IPS-11a (cell line): ENCODE data around the gene BRF1.
"Not testable (repeated sequence)": the region's sequence is repeated elsewhere in the genome, so short reads cannot be mapped to it uniquely, and the experiment has no call there.

ENCODE experiments used
- H3K4me3 ChIP-seq: one replicate; pipeline ENCODE4 v1.5.1; 2013; ENCODE audit warnings: low read depth, low read length, control low read depth

The BRF1 gene

DNA sequence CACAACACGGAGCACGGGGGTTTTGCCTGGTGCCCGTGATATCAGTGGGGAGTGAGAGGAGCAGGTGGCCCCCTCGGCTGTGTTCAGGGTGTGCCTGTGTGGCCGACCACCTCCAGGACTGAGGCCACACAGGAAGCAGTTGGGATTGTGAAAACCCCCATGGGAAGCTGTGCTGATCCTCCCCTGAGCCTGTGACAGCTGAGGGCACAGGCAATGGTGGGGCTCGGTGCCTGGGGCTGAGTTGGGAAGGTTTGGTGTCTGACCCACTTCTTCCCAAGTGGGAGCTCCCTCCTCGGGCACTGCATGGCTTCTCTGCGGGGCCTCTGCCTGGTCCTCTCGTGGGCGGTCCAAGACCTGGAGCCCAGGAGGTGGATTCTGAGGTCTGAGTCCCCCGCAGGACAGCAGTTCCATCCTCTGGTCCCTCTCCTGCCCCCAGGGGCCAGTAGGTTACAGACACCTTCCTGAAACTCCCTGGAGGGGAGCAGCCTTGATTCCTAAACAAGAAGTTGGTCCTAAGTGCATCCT, 31.6 kb upstream of the BRF1 start:
- no peak overlapping the region for H3K4me3 ChIP-seq

DNA sequence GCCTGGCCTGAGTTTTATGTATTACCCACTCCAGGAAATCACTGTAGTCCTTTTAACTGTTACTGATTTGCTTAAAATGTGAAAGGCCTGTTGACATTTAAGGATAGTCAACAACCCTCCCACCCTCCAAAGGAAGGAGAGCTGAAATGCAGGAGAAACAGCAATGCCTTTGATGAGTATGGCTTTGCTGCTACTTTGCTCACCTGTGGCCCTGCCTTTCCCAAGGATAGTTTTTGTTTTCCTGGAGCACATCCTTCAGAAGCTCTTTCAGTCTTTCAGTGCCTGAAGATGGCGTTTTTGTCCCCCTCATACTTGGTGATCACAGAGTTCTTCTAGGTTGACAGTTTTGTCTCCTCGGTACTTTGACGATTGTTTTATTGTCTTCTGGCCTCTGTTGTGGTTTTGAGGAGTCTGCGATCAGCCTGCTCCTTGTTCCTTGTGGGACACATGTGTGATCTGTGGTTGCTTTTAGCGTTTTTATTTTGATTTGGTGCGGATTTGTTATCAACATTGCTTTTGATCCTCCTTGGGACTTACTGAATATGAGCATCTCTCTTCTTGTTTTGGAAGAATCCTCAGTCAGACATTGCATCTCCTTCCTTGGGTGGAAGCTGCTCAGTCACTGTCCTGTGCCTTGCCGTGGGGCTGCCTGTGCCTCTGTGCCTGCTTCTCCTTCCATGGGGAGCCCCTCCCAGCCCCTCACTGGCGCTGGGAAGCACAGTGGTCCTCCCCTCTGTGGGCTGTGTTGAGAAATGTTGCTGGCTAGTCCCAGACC, 31.0 kb upstream of the BRF1 start:
- H3K4me3 ChIP-seq = no peak overlapping the region

DNA sequence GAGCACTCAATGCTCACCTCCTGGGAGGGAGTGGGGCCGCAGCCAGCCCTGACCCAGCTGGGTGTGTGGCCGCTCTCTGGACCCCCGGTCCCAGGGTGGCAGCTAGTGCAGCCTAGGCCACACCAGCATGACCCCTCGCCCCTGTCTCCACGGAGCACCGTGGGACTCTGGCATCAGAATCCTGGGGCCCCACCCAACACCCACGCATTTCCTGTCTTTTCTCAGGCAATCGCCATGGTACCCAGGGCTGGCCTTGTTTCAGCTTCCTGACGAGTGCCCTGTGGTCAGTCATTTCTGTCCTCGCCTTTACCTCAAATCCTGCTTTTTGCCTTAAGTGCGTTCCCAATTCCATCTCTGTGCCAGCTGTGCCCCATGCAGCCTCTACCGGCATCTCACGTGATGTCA, 29.7 kb upstream of the BRF1 start:
- no peak overlapping the region for H3K4me3 ChIP-seq

DNA sequence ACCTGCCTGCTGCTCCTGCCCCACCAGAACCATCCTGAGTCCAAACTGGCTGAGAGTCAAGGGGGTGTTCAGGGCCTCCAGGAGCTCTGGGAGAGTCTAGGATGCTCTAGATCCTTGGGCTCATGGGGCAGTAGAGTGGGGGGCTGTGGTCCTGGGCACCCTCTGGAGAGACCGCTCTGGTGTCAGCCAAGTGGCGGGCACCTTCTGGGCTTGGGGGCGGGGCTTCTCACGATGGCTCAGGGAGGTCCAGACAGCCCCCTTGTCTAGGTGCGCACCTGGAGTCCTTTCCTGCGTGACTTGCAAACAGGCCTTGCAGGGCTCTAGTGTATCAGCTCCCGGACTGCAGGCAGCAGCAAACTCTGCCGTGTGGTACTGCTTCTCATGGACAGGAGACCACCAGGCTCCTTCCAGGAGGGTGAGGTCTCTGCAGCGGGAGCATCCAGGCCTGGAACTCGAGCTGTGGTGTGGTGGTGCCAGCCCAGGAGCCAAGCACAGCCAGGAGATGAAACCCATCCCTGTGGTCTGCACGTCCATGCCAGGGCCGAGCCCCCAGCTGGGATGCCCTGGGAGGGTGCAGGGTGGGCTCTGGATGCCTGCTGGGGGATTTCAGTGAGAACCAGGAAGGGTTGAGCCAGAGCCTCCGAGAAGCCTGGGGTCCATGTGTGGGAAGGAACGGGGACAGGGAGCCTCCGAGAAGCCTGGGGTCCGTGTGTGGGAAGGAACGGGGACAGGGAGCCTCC, 28.8 kb upstream of the BRF1 start:
- no peak overlapping the region for H3K4me3 ChIP-seq

DNA sequence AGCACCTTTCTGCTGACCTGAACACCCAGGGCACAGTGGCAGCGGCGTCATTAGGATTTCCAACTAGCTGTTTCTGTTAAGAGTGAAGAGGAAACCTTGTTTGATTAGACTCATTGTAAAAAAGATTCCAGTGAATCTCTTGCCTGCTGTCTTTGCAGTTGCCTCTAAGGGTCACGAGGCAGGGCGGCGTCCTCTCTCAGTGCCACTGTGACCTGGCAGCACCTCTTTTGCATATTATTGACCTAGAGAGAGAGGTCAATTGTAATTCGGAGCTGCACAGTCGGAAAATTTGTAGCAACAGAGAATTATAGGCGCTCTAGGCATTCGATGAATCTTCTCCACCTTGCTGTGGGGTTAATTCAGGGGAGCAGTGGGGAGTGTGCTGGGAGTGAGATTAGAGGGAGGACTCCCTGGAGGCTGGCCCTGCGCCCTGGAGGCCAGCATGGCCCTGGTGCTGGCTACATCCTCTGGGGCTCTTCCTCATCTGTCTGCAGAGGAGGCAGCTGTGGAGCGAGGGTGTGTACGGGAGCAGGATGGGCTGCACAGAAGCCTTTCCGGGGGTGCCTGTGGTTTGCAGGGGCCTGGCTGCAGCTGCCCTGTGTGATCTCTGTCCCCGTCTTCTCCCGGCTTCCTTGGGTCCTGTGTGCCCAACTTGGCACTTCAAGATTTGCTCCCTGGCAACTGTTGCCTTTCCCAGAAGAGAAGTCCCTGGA, 28.0 kb upstream of the BRF1 start:
- H3K4me3 ChIP-seq = no peak overlapping the region

DNA sequence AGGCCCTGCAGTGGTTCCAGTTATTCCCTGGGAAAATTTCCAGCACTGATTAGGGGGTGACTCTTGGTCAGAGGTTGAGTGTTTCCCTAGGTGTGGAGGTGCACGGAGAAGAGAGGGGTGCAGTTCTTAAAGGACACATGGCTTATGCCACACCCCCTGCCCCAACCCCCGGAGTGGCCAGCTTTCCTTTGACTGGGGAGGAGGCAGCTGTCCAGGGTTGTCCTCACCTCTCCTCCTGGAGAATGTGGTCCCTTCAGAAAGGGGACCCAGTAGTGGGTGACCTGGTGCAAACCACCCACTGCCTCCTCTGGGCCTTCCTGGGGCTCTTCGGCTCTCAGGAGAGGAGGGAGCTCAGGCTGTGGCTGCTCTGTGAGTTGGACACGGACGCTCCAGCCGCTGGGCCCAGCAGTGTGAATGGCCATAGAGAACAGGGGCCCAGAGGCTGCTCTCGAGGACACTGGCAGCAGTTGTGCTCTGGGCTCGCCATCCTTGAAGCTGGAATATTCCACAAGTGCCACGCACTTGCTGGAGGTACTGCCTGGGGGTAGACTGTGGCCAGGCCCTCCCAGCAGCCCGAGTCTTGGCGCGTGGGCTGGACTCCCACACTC, 27.4 kb upstream of the BRF1 start:
- no peak overlapping the region for H3K4me3 ChIP-seq

DNA sequence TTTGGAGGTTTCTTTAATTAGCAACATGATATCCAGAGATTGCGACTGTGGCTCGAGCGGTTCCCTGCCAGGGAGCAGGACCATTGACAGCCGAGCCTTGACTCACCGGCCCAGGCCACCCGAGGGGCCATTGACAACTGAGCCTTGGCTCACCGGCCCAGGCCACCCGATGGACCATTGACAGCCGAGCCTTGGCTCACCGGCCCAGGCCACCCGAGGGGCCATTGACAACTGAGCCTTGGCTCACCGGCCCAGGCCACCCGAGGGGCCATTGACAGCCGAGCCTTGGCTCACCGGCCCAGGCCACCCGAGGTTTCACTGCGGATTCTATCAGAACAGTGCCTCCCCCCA, 26.9 kb upstream of the BRF1 start:
- not testable (repeated sequence) for H3K4me3 ChIP-seq

DNA sequence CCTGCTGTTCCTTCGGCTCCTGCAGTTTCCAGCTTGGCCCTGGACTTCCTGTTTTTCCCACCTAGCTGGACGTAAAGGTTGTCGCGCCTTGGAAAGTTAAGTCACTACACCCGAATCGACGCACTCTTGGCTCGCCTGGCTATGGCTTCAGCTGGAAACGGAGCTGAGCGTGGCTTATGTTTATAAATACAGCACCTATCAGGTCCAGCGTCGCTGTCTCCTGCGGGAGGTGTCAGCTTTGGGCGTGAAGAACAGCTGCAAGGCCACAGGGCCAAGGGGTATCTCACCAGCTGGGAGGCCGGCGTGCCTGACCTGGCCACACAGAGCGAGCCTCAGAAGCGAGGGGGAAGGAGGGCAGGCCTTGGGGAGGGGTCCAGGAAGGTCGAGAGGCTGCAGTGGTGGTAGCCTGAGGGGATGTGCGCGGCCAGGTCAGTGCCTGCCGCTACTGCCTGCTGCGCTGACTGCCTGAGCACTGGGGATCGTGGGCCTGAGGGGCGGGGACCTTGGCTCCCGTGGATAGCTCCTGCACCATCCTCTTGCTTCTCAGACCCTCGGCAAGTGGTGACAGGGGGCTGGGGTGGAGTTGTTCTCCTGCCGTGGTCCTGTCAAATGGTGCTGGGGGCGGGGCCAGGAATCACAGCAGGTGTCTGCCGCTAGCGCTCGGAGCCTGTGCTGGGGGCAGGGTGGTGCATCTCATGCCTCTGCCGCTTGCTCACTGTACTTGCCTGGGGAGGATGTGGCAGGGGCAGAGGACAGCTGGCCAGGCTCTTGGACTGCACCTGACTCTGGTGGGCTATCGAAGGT, 26.3 kb upstream of the BRF1 start:
- H3K4me3 ChIP-seq = no peak overlapping the region

DNA sequence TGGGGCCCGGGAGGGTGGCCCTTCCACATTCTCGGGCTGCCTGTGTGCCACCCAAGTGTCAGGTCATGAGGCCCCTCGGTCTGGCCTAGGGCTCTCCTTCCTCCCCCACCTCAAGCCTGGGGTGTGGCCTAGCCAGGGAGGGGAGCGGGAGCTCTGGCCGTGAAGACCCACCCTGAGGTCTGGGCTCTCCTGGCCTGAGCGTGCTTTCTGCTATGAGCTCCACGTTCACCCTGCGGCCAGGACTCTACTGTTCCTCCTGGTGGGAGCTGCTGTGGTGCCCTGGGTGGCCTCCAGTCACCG, 25.7 kb upstream of the BRF1 start:
- H3K4me3 ChIP-seq = no peak overlapping the region

DNA sequence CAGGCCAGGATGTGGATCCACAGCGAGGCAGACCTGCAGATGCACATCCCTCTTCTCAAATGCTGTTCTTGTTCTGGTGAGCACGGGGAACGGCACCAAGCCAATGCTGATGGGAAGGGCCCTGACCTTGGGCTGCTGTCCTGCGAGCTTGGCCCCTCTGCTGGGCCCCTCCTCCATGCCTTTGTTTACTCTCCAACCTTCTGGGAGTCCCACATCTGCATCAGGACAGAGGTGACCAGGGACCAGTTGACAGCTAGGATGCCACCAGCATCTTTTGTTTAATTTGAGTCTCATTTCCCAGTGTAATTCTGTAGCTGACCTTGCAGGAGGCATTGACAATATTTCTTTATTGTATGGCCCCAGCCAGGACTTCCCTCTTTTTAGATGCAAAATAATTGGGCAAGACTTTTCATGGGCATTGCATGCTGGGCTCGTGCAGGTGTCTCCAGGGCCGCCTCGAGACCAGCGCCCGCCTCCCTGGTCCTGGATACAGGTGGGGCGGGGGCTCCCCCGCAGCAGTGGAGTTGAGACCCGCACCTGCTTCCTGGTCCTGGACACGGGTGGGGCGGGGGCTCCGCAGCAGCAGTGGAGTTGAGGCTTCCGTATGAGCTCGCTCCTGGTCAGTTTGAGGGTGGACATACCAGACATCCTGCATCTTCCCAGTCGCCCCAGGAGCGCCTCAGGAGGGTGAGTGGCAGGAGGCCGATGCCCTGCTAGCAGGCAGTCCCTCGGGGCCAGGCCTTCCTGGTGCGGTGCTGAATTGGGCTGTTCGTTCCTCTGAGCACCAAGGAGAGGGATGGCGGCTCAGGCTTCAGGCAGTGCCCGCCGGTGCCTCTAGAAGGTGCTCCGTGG, 25.1 kb upstream of the BRF1 start:
- H3K4me3 ChIP-seq = no peak overlapping the region

DNA sequence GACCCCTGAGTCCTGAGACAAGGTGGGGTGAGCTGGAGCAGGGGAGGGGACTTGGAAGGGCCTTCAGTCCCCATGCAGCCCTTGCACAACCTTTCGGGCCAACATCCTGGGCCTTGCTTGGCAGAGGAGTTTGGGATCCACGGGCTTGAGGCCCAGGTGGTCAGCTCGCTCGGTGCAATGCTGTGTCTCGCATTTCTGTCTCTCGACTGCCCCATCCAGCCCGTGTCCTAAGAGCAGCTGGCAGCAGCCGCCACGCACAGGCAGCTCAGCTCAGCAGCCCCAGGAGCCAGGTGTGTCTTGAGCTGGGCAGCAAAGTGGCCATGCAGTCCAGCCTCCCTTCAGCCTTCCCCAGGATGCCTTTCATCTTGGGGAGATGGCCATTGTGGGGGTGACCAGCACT, 24.5 kb upstream of the BRF1 start:
- H3K4me3 ChIP-seq = no peak overlapping the region

DNA sequence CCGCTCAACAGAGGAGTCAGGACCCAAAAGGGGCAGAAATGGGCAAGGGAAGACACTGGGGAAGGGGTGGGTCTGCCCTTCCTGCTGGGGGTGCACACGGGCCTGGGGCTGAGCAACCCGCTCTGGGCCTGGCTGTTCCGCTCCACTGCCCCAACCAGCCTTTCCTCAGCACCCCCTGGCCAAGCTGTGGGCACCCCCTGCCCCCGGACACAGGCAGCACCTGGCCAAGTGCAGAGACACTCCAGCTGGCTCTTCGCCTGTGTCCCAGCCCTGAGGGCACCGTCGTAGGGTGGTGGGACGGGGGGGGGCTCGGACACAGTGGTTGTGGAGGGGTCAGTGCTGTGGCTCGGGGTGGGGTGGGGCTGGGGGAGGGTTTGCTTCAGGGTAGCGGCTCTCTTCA, 24.1 kb upstream of the BRF1 start:
- no peak overlapping the region for H3K4me3 ChIP-seq

DNA sequence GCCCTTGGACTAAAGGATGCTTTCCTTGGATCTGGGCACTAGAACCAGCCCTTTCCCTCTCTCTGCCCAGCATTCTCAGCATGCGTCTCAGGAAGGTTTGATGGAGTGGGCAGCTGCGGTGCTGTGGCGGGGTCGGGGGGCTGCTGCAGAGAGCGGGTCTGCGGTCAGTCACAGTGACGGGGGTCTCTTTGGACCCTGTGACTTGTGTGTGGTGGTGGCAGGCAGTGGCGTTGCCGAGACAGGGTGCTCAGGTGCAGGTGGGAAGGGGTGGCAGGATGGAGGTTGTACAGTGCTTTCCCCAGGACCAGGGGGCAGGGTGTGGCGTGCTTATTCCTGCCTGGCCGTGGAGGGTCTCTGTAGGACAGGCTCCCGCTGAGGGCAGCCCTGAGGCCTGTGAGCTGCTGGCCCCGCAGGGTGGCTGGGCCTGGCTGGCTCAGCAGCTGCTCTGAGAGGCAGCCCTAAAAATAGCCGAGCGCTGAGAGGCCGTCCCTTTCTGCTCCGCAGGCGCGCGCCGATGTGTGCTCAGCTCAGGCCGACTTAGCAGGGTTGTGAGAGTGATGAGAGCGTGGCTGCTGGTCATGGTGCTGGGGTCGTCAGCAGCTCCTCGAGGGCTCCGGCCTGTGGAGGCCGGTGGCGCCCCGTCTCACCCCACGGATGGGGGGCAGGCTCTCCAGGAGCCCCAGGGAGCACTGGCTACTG, 23.4 kb upstream of the BRF1 start:
- no peak overlapping the region for H3K4me3 ChIP-seq

DNA sequence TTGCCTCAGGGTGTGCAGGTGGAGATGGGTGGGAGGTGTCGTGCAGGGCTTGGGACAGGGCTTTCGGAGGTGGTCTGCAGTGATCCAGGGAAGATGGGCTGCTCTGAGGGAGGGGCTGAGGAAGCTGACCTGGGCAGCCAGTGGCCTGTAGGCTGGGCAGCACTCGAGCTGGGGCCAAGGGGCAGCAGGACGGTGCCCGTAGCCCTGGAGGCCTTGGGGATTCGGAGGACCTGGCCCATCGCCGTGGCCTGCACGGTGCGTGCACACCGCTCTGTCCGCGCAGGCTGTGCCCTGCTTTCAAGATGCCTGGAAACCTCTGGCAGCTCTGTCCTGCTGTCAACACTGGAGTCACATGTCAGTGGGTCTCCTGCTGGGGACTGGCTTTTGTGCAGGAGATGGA, 22.9 kb upstream of the BRF1 start:
- H3K4me3 ChIP-seq = no peak overlapping the region

DNA sequence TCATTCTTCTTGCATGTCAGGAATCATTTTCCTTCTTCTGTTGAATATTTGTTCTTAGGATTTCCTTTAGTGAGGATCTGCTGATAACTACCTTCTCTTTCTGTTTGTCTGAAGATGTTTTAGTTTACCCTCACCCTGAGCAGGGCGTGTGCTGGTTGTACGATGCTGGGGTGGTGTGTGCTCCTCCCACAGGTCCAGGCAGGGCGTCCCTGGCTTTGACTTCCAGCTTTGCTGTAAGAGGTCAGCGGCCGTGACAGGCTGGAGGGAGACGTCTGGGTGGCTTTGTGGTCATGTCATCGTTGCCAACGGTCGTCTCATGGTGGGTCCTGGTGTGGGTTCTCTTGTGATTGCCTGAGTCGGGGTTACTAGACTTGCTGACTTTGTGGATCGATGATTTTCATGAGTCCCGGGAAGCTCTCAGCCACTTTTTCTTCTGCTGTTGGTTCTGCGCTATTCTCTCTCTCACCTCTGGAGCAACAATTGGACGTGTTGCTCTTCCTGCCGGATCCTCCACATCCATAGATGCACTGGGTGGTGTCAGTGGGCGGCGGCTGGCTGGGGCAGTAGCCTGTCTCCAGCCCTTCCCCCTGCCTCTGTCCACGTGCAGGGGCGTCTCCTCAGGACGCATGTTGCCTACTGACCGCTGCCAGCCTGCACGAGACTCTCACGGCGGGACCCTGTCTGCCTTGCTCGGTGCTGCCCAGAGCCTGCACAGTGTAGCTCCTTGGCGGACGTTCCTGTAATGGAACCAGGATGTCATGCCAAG, 22.2 kb upstream of the BRF1 start:
- no peak overlapping the region for H3K4me3 ChIP-seq

DNA sequence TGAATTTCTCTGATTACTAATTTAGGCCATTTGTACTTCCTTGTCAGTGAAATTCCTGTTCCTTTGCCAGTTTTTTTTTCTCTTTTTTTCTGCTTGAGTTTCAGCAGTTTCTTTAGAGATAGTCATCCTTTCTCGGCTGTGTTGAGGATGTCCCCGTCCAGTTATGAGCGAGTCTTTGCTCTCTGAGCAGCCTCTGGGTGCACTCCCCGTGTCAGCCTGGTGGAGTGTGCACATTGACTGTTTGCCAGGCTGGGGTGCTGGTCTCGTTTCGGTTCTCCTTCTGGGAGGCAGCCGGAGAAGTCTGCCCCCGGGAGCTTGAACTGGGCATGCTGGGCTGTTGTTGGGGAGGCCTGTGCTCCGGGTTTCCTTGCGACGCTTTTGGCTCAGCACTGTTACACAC, 16.7 kb upstream of the BRF1 start:
- no peak overlapping the region for H3K4me3 ChIP-seq

DNA sequence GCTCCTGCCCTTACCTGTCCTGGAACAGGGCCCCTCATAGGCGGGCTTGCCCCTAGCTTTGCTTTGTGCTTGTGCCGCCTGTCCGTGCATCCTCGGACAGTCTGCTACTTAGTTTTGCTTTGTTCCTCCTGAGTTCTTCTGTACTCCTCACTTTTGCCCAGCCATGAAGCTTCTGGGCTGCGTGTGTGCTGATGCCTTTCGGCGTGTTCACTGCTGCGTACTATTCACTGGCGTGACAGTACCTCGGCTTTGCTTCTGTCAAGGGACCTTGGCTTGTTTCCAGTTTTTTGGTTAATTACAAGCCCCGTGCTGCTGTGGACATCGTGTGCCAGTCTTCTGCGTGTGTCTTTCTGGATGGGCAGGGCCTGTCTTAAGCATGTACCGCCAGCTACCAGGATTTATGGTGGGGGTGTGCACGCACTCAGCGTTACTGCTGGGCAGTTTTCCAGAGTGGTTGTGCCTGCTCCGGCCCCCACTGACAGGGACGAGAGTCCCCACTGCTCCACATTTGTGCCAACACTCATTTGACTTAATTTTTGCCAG, 16.2 kb upstream of the BRF1 start:
- no peak overlapping the region for H3K4me3 ChIP-seq

DNA sequence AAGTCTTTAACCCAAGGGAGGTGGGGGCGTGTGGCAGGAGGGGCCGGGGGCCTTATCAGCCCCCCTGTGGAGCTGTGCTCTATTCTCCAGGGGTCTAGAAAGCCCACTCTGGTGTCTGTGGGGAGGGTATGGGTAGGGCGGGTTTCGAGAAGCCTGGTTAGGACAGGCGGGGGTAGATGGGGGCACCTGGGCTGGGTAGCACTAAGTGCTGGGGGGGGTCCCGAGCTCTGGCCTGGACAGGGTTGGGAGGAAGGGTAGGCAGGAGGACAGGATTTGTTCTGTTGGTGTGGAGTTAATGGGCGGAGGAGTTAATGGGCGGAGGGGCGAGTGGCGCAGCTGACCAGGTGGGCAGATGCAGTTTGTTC, 15.8 kb upstream of the BRF1 start:
- no peak overlapping the region for H3K4me3 ChIP-seq
